Neural cell (in vitro differentiated cells): ENCODE data around the gene ROBO4. TPM values are rescaled to one million over a fixed set of nuclear protein-coding genes. Genes with fewer than 3 reads are reported as not detected.

Experiments used
- H2AFZ ChIP-seq: fragments of 200-600, 300-800 bp; sonication (generic), shearing (Covaris generic); 2 replicates; pipeline ENCODE4 v1.6.0; 2014; ENCODE audit warnings: low read depth, mild to moderate bottlenecking, antibody characterized with exemption, low read length, moderate library complexity
- H3F3A ChIP-seq: fragments of 200-600 bp; shearing (Covaris generic); 2 replicates; pipeline ENCODE4 v1.6.1; 2016; ENCODE audit warnings: mild to moderate bottlenecking, moderate library complexity, mixed read lengths, antibody characterized with exemption, low read length; ENCODE audit not compliant: insufficient read depth, poor library complexity, severe bottlenecking
- H3K27ac ChIP-seq: fragments of 200-600, 300-800 bp; sonication (generic), shearing (Covaris generic); 2 replicates; pipeline ENCODE4 v1.5.1; 2014; ENCODE audit warnings: mild to moderate bottlenecking, low read length, moderate library complexity
- H3K27me3 ChIP-seq: fragments of 300-800, 200-600 bp; sonication (generic), shearing (Covaris generic); 2 replicates; pipeline ENCODE4 v1.6.0; 2014; ENCODE audit warnings: mild to moderate bottlenecking, low read depth, low read length, moderate library complexity; ENCODE audit not compliant: insufficient read depth
- H3K36me3 ChIP-seq: fragments of 300-800, 200-600 bp; sonication (generic), shearing (Covaris generic); 2 replicates; pipeline ENCODE4 v1.5.1; 2014; ENCODE audit warnings: mild to moderate bottlenecking, antibody characterized with exemption, low read length, moderate library complexity; ENCODE audit not compliant: insufficient read depth
- H3K4me2 ChIP-seq: fragments of 300-800, 200-600 bp; sonication (generic), shearing (Covaris generic); 2 replicates; pipeline ENCODE4 v1.6.0; 2014; ENCODE audit warnings: mild to moderate bottlenecking, low read length
- H3K4me3 ChIP-seq: fragments of 300-800, 200-600 bp; sonication (generic), shearing (Covaris generic); 2 replicates; pipeline ENCODE4 v1.5.1; 2014; ENCODE audit warnings: mild to moderate bottlenecking, low read length, moderate library complexity
- H3K79me2 ChIP-seq: fragments of 200-600 bp; shearing (Covaris generic); replicated peaks from 2 replicates; pipeline ENCODE4 v1.6.0; 2014; ENCODE audit warnings: mild to moderate bottlenecking, low read length, moderate library complexity; ENCODE audit not compliant: insufficient read depth
- H3K9ac ChIP-seq: fragments of 300-800, 200-600 bp; sonication (generic), shearing (Covaris generic); 2 replicates; pipeline ENCODE4 v1.6.1; 2016; ENCODE audit warnings: mild to moderate bottlenecking, low read length, mixed read lengths
- H3K9me2 ChIP-seq: fragments of 200-600 bp; shearing (Covaris generic); 2 replicates; pipeline ENCODE4 v1.6.1; 2016; ENCODE audit warnings: mild to moderate bottlenecking, low read length, mixed read lengths; ENCODE audit not compliant: insufficient read depth
- H3K9me3 ChIP-seq: fragments of 200-600, 300-800 bp; sonication (generic), shearing (Covaris generic); 2 replicates; pipeline ENCODE4 v1.6.1; 2016; ENCODE audit warnings: mild to moderate bottlenecking, mixed run types, low read length, moderate library complexity, mixed read lengths
- H4K20me1 ChIP-seq: fragments of 200-600 bp; shearing (Covaris generic); 2 replicates; pipeline ENCODE4 v1.6.1; 2016; ENCODE audit warnings: mild to moderate bottlenecking, mixed run types; ENCODE audit not compliant: insufficient read depth
- CTCF ChIP-seq: fragments of 450-650 bp; IDR thresholded peaks from 2 replicates; pipeline ENCODE4 v1.5.1; 2014; ENCODE audit warnings: antibody characterized with exemption, mild to moderate bottlenecking, moderate library complexity; ENCODE audit not compliant: poor library complexity, severe bottlenecking
- EP300 ChIP-seq: fragments of 450-650 bp; conservative IDR thresholded peaks from 2 replicates; pipeline ENCODE4 v1.6.1; 2014; ENCODE audit warnings: antibody characterized with exemption, mild to moderate bottlenecking, moderate library complexity; ENCODE audit not compliant: poor library complexity, severe bottlenecking
- EZH2 ChIP-seq: fragments of 200-600, 300-800 bp; shearing (Covaris generic), sonication (generic); IDR thresholded peaks from 2 replicates; pipeline ENCODE4 v1.6.1; 2014; ENCODE audit warnings: antibody characterized with exemption, low read length, borderline replicate concordance, mild to moderate bottlenecking; ENCODE audit not compliant: insufficient read depth, poor library complexity, severe bottlenecking
- MXI1 ChIP-seq: fragments of 450-650 bp; conservative IDR thresholded peaks from 2 replicates; pipeline ENCODE4 v1.6.1; 2014; ENCODE audit warnings: antibody characterized with exemption, mild to moderate bottlenecking; ENCODE audit not compliant: poor library complexity, severe bottlenecking
- POLR2AphosphoS5 ChIP-seq: IDR thresholded peaks from 2 replicates; pipeline ENCODE4 v1.6.1; 2012
- RAD21 ChIP-seq: fragments of 450-650 bp; conservative IDR thresholded peaks from 2 replicates; pipeline ENCODE4 v1.6.1; 2014; ENCODE audit warnings: antibody characterized with exemption, mild to moderate bottlenecking, moderate library complexity
- REST ChIP-seq: IDR thresholded peaks from 2 replicates; pipeline ENCODE4 v1.6.1; 2012; ENCODE audit warnings: borderline replicate concordance
- SMC3 ChIP-seq: fragments of 450-650 bp; conservative IDR thresholded peaks from 2 replicates; pipeline ENCODE4 v1.6.1; 2014; ENCODE audit warnings: antibody characterized with exemption, mild to moderate bottlenecking, moderate library complexity; ENCODE audit not compliant: poor library complexity
- TAF1 ChIP-seq: IDR thresholded peaks from 2 replicates; pipeline ENCODE4 v1.6.1; 2012; ENCODE audit warnings: low read depth
- polyA plus RNA-seq: library from polyadenylated mRNA; depleted of rRNA; stranded (reverse); fragments of >200 nt; gene quantifications from 2 replicates; pipeline ENCODE4 v1.2.3, GENCODE V29; 2014

The ROBO4 gene
- polyA plus RNA-seq, 1 donor from 2014 or later, result not detected

- no peaks in the 10 kb centered on the region for H3F3A ChIP-seq
- H2AFZ ChIP-seq, result no peak overlapping the region
- H3K4me3 ChIP-seq, result no peak overlapping the region
- H3K27ac ChIP-seq, result no peak overlapping the region
- no peaks in the 10 kb centered on the region for H3K36me3 ChIP-seq
- H3K4me2 ChIP-seq, result no peak overlapping the region
- no peak for TF ChIP-seq POLR2AphosphoS5
- TF ChIP-seq SMC3, result no peak
- TF ChIP-seq EZH2, result no peak
- no peak for TF ChIP-seq REST
- TF ChIP-seq CTCF, result no peak
- TF ChIP-seq EP300, result no peak
- no peak for TF ChIP-seq TAF1
- TF ChIP-seq RAD21, result no peak
- TF ChIP-seq MXI1, result no peak
- no peaks in the 10 kb centered on the region for H3K79me2 ChIP-seq
- H3K27me3 ChIP-seq, result no peaks in the 10 kb centered on the region
- no peaks in the 10 kb centered on the region for H3K9me2 ChIP-seq
- H4K20me1 ChIP-seq, result no peaks in the 10 kb centered on the region
- no peaks in the 10 kb centered on the region for H3K9me3 ChIP-seq
- no peak overlapping the region for H3K9ac ChIP-seq
Observed at GRCh38 chr11:124893781-124894401, 3.8 kb downstream of the ROBO4 start.

GRCh38 chr11:124892750-124893454 is 4.8 kb downstream of the ROBO4 start:
- Histone ChIP-seq H3F3A (no peaks in the 10 kb centered on the region), H3K27me3 (no peaks in the 10 kb centered on the region), H3K4me3 (no peak overlapping the region), H3K36me3 (no peaks in the 10 kb centered on the region), H3K79me2 (no peaks in the 10 kb centered on the region), H3K9ac (no peak overlapping the region), H3K4me2 (no peak overlapping the region), H3K9me3 (no peaks in the 10 kb centered on the region), H2AFZ (no peak overlapping the region), H3K27ac (no peak overlapping the region), H3K9me2 (no peaks in the 10 kb centered on the region), H4K20me1 (no peaks in the 10 kb centered on the region)
- TF ChIP-seq REST (no peak), MXI1 (no peak), SMC3 (no peak), EP300 (no peak), CTCF (no peak), RAD21 (no peak), POLR2AphosphoS5 (no peak), TAF1 (no peak), EZH2 (no peak)
